NB4 (cell line): ENCODE results near the gene TMEM187.

ENCODE experiments used
- MAX ChIP-seq: IDR thresholded peaks from 2 replicates; pipeline ENCODE4 v1.6.1; 2011; ENCODE audit warnings: low read depth, low read length
- POLR2A ChIP-seq: IDR thresholded peaks from 2 replicates; pipeline ENCODE4 v1.6.1; 2011; ENCODE audit warnings: mild to moderate bottlenecking; ENCODE audit not compliant: insufficient read length; ENCODE audit errors: extremely low read depth
- TF ChIP-seq, protein P1 (sequence below): IDR thresholded peaks from one replicate; pipeline ENCODE4 v1.5.1; 2012; ENCODE audit warnings: low read depth, low read length

GRCh38 chrX:154029439-154029838 is 56.9 kb downstream of the TMEM187 start:
- TF ChIP-seq, protein P1, sequence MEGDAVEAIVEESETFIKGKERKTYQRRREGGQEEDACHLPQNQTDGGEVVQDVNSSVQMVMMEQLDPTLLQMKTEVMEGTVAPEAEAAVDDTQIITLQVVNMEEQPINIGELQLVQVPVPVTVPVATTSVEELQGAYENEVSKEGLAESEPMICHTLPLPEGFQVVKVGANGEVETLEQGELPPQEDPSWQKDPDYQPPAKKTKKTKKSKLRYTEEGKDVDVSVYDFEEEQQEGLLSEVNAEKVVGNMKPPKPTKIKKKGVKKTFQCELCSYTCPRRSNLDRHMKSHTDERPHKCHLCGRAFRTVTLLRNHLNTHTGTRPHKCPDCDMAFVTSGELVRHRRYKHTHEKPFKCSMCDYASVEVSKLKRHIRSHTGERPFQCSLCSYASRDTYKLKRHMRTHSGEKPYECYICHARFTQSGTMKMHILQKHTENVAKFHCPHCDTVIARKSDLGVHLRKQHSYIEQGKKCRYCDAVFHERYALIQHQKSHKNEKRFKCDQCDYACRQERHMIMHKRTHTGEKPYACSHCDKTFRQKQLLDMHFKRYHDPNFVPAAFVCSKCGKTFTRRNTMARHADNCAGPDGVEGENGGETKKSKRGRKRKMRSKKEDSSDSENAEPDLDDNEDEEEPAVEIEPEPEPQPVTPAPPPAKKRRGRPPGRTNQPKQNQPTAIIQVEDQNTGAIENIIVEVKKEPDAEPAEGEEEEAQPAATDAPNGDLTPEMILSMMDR: no peak
- TF ChIP-seq POLR2A (no peak), MAX (no peak)
